HG02610 (cell line): ENCODE measurements around the gene ALOX12B.
"Not testable (repeated sequence)": the region's sequence is repeated elsewhere in the genome, so short reads cannot be mapped to it uniquely, and the experiment has no call there.

Experiments
- ATAC-seq: cut with Tn5 transposase; IDR thresholded peaks from one replicate; pipeline ENCODE4 v1.9.1; 2021; ENCODE audit warnings: mild to moderate bottlenecking, moderate library complexity; ENCODE audit not compliant: unreplicated experiment

The ALOX12B gene

GRCh38 chr17:8046929-8047768 lies 40.4 kb downstream of the ALOX12B start:
- no peak for ATAC-seq

- no peak for ATAC-seq
These were observed 41.1 kb downstream of the ALOX12B start for GRCh38 chr17:8046306-8046928.

GRCh38 chr17:8044819-8045810 lies 42.4 kb downstream of the ALOX12B start:
- ATAC-seq: no peak

- ATAC-seq: no peak
These were observed 45.5 kb downstream of the ALOX12B start for GRCh38 chr17:8041979-8042378.

- ATAC-seq: no peak
These were observed 46.1 kb downstream of the ALOX12B start for GRCh38 chr17:8041249-8041928.

- ATAC-seq: no peak
These were observed 47.8 kb downstream of the ALOX12B start for GRCh38 chr17:8039611-8040168.

GRCh38 chr17:8038954-8039610 lies 48.4 kb downstream of the ALOX12B start, which contains the start of gene ALOX15B:
ALOX15B (plus strand) TSS chr17:8039059; CDS start chr17:8039156, 97 bp downstream.
- ATAC-seq: no peak

GRCh38 chr17:8032442-8032841 lies 55.1 kb downstream of the ALOX12B start:
- no peak for ATAC-seq

GRCh38 chr17:8031950-8032349 lies 55.6 kb downstream of the ALOX12B start:
- no peak for ATAC-seq

- ATAC-seq: no peak
These were observed 56.3 kb downstream of the ALOX12B start for GRCh38 chr17:8031261-8031661.

- no peak for ATAC-seq
These were observed 58.4 kb downstream of the ALOX12B start for GRCh38 chr17:8029121-8029520.

- no peak for ATAC-seq
These were observed 62.2 kb downstream of the ALOX12B start for GRCh38 chr17:8025176-8025911.

GRCh38 chr17:8024161-8024560 lies 63.4 kb downstream of the ALOX12B start:
- not testable (repeated sequence) for ATAC-seq
